Endothelial cell (in vitro differentiated cells): ENCODE results near the gene SBF2. TPM values are rescaled to one million over a fixed set of nuclear protein-coding genes. Genes with fewer than 3 reads are reported as not detected.
A peak's percentile ranks its signal among the peaks of the same experiment; 100 is the strongest.
"Not testable (repeated sequence)": the region's sequence is repeated elsewhere in the genome, so short reads cannot be mapped to it uniquely, and the experiment has no call there.

ENCODE experiments used
- DNase-seq: peaks from one replicate; pipeline ENCODE4 v3.0.0; 2021; ENCODE audit warnings: low spot score
- H3K27ac Mint-ChIP-seq: one replicate; pipeline ENCODE4 v1.8.0; 2021; ENCODE audit warnings: mixed read lengths, inconsistent platforms; ENCODE audit not compliant: unreplicated experiment
- H3K27me3 Mint-ChIP-seq: one replicate; pipeline ENCODE4 v1.8.0; 2021; ENCODE audit warnings: mild to moderate bottlenecking, moderate library complexity, mixed read lengths, inconsistent platforms; ENCODE audit not compliant: unreplicated experiment
- H3K36me3 Mint-ChIP-seq: one replicate; pipeline ENCODE4 v1.8.0; 2021; ENCODE audit warnings: mild to moderate bottlenecking, low read depth, mixed read lengths, inconsistent platforms; ENCODE audit not compliant: unreplicated experiment
- H3K4me1 Mint-ChIP-seq: one replicate; pipeline ENCODE4 v1.8.0; 2021; ENCODE audit warnings: mild to moderate bottlenecking, mixed read lengths, inconsistent platforms; ENCODE audit not compliant: unreplicated experiment
- H3K4me3 Mint-ChIP-seq: one replicate; pipeline ENCODE4 v1.8.0; 2021; ENCODE audit warnings: mild to moderate bottlenecking, mixed read lengths, inconsistent platforms; ENCODE audit not compliant: unreplicated experiment
- H3K9me3 Mint-ChIP-seq: one replicate; pipeline ENCODE4 v1.8.0; 2021; ENCODE audit warnings: mixed read lengths, inconsistent platforms; ENCODE audit not compliant: unreplicated experiment
- total RNA-seq: library from RNA; stranded (reverse); fragmentation: NEBNext Ultra II Directional; extraction: Animal tissue kit (Norgen Biotek cat#: 25700); gene quantifications from one replicate; pipeline ENCODE4 v1.2.1, GENCODE V29; 2021; ENCODE audit not compliant: unreplicated experiment
- TF ChIP-seq, protein P1 (sequence below): fragments of 200-600 bp; sonication (generic); IDR thresholded peaks from one replicate; pipeline ENCODE4 v1.5.0; 2021; ENCODE audit warnings: antibody characterized with exemption; ENCODE audit not compliant: unreplicated experiment

The SBF2 gene
- total RNA-seq, 1 donor from 2014 or later = 40.8 TPM

DNA sequence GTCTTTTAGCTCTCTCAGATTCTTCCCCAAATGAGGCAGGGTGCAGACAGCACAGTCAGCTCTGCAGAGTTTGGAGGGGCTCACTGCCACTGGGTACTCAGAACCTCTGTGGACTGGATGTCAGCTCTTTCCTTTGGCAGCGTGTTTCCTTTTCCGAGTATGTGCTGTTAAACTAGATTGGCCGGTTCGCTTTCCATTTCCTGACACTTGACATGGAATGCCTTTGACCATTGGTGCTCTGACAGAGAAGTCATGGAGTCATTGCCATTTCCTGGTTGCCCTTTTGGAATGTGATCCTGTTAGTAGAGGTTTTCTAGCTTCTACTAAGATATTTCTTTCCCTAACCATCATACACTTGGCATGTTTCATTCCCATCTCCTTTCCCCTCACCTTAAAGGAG, 543.5 kb downstream of the SBF2 start:
- TF ChIP-seq, protein P1, sequence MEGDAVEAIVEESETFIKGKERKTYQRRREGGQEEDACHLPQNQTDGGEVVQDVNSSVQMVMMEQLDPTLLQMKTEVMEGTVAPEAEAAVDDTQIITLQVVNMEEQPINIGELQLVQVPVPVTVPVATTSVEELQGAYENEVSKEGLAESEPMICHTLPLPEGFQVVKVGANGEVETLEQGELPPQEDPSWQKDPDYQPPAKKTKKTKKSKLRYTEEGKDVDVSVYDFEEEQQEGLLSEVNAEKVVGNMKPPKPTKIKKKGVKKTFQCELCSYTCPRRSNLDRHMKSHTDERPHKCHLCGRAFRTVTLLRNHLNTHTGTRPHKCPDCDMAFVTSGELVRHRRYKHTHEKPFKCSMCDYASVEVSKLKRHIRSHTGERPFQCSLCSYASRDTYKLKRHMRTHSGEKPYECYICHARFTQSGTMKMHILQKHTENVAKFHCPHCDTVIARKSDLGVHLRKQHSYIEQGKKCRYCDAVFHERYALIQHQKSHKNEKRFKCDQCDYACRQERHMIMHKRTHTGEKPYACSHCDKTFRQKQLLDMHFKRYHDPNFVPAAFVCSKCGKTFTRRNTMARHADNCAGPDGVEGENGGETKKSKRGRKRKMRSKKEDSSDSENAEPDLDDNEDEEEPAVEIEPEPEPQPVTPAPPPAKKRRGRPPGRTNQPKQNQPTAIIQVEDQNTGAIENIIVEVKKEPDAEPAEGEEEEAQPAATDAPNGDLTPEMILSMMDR = no peak
- Mint-ChIP-seq H3K27ac (peak overlapping the region; percentile 95), H3K4me1 (peaks cover 25% of the 10 kb centered on the region), H3K27me3 (no peaks in the 10 kb centered on the region), H3K36me3 (peaks cover 24% of the 10 kb centered on the region), H3K9me3 (no peaks in the 10 kb centered on the region), H3K4me3 (peak overlapping the region; percentile 35)
- no peak for DNase-seq

DNA sequence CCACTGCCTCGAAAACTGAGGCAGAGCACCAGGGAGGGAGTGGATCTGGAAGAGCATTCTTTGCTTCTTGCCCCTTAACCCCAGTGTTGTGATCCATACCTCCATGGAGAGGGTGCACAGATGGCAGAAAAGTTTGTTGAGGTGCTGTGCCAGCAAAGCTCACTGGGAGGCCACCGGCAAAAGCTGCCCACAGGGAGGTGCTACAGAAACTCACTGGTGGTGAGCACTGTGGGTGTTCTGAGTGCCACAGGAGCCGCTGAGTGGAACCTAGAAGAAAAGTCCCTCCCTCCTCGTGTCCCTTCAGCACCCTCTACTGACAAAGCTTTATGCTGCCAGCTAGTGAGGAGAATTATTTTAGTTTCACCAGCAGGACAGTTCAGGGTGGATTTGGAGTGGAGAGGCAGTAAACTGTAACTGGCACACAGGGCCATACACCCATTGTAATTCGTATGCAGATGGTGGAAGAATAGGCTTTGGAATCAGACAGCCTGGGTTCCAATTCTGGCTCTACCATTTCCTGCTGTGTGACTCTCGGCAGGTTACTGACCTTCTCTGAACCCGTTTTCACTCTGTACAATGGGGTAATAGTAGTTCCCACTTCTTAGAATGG, 545.6 kb downstream of the SBF2 start:
- Mint-ChIP-seq H3K9me3 (no peaks in the 10 kb centered on the region), H3K27me3 (no peaks in the 10 kb centered on the region), H3K36me3 (peaks cover 26% of the 10 kb centered on the region), H3K4me3 (peak overlapping the region; percentile 23), H3K4me1 (peaks cover 13% of the 10 kb centered on the region), H3K27ac (no peak overlapping the region)
- peak; percentile 43 for DNase-seq
- TF ChIP-seq, protein P1 = peak; percentile 31

DNA sequence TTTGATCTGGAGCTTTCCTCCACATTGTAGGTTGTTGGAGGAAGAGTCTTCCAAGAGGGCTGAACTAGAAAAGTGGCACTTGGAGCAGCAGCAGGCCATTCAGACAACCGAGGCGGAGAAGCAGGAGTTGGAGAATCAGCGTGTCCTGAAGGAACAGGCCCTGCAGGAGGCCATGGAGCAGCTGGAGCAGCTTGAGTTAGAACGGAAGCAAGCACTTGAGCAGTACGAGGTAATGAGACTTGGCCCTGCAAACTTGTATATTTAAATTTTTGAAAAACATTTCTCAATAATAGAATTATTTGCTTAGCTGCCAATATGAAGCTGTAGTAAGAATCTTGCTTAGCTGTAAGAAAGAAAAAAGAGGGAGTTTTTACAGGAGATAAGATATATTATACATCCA, 546.2 kb downstream of the SBF2 start:
- no peak overlapping the region for H3K27ac Mint-ChIP-seq

DNA sequence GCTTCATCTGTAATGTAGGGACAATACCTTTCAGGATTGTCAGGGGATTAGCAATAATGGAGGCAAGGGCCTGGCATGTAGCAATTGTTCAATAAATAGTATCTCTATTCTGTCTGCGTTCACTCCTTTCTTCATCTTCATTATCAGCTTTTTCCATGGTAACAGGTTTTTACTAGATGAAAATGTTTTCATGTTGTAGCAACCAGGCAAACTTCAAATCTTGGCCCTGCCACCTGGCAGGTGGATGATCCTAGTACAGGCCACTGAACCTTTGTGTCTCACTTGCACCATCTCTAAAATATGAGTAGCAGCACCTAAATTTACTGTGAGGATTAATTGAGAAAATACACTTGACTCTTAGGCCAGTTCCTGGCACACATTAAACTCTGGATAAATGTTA, 546.8 kb downstream of the SBF2 start:
- TF ChIP-seq, protein P1 = no peak
- DNase-seq = no peak
- Mint-ChIP-seq H3K9me3 (no peaks in the 10 kb centered on the region), H3K4me3 (no peak overlapping the region), H3K27ac (no peak overlapping the region), H3K4me1 (peaks cover 11% of the 10 kb centered on the region), H3K27me3 (no peaks in the 10 kb centered on the region), H3K36me3 (peaks cover 30% of the 10 kb centered on the region)

More for the DNA sequence above, 546.2 kb downstream of the SBF2 start:
- TF ChIP-seq, protein P1 = no peak
- no peaks in the 10 kb centered on the region for H3K27me3 Mint-ChIP-seq
- no peak overlapping the region for H3K4me3 Mint-ChIP-seq
- DNase-seq = no peak
- peaks cover 11% of the 10 kb centered on the region for H3K4me1 Mint-ChIP-seq
- no peaks in the 10 kb centered on the region for H3K9me3 Mint-ChIP-seq
- H3K36me3 Mint-ChIP-seq = peaks cover 26% of the 10 kb centered on the region

DNA sequence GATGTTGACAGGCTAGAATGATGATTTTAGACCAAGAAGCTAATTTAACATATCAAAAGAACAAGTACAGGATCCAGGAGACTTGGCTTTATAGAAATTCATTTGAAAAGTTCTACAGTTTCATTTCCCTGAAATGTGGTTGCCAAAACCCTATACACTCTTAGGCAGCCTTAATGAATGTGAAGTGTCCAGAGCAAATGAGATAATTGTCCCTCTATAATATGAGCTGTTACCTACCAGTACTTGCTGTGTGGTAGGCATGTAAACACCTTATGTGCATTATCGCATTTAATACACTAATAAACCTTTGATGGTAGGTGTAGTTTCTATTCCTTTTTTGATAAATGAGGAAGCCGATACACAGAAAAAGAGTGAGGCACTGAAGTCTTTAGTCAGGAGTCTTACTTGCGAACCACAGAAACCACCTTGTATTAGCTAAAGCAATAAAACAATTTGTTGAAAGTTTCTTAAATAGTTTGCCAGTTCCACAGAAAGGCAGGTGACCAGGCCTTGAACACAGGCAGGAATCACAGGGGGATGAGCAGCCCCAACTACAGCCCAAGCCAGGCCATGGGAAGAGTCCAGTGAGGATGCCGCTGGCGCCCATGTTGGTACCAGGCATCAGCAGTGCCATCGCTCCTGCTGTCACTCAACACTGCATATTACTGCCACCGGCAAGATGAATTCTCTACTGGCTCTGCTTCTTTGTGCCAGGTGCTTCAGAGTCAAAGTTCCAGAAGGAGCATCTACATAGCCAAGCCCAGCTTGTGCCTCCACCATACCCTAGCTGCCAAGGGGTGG, 548.4 kb downstream of the SBF2 start:
- TF ChIP-seq, protein P1 = no peak
- H3K27ac Mint-ChIP-seq = no peak overlapping the region
- H3K9me3 Mint-ChIP-seq = no peaks in the 10 kb centered on the region
- H3K4me3 Mint-ChIP-seq = no peak overlapping the region
- no peaks in the 10 kb centered on the region for H3K27me3 Mint-ChIP-seq
- H3K36me3 Mint-ChIP-seq = peaks cover 35% of the 10 kb centered on the region
- peaks cover 9% of the 10 kb centered on the region for H3K4me1 Mint-ChIP-seq
- no peak for DNase-seq

DNA sequence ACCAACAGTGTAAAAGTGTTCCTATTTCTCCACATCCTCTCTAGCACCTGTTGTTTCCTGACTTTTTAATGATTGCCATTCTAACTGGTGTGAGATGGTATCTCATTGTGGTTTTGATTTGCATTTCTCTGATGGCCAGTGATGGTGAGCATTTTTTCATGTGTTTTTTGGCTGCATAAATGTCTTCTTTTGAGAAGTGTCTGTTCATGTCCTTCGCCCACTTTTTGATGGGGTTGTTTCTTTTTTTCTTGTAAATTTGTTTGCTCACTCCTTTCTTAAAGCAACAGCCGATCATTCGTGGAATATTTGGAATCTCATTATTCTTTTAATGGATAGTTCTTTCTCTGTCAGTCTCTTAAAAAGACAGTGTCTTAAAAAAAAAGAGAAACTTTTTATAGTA, 550.5 kb downstream of the SBF2 start:
- H3K36me3 Mint-ChIP-seq = peaks cover 36% of the 10 kb centered on the region
- not testable (repeated sequence) for H3K27ac Mint-ChIP-seq, DNase-seq, H3K4me3 Mint-ChIP-seq, H3K9me3 Mint-ChIP-seq, H3K27me3 Mint-ChIP-seq, H3K4me1 Mint-ChIP-seq
